SK-N-SH treated with all-trans-retinoic acid at 6 μM for 48 hours (cell line): ENCODE measurements around the gene LRBA.

ENCODE experiments used
- ARNTL ChIP-seq: fragments of 450-650 bp; formaldehyde crosslinking; IDR thresholded peaks from 2 replicates; pipeline ENCODE4 v1.5.0; 2020; ENCODE audit warnings: low read depth, mild to moderate bottlenecking, moderate library complexity, borderline replicate concordance
- CREB5 ChIP-seq: fragments of 250-450 bp; sonication (Bioruptor Pico); IDR thresholded peaks from 2 replicates; pipeline ENCODE4 v1.5.1; 2020; ENCODE audit warnings: low read depth, mild to moderate bottlenecking, moderate library complexity
- ESRRG ChIP-seq: fragments of 250-450 bp; sonication (Bioruptor Pico); IDR thresholded peaks from 2 replicates; pipeline ENCODE4 v1.6.1; 2021; ENCODE audit warnings: mild to moderate bottlenecking
- PATZ1 ChIP-seq: fragments of 250-450 bp; sonication (Bioruptor Pico); IDR thresholded peaks from 2 replicates; pipeline ENCODE4 v1.8.0; 2020; ENCODE audit warnings: mild to moderate bottlenecking, moderate library complexity, borderline replicate concordance
- PPARA ChIP-seq: fragments of 250-450 bp; sonication (Bioruptor Pico); IDR thresholded peaks from 2 replicates; pipeline ENCODE4 v1.5.0; 2020; ENCODE audit warnings: mild to moderate bottlenecking, borderline replicate concordance
- RARB ChIP-seq: fragments of 250-450 bp; sonication (Bioruptor Pico); IDR thresholded peaks from 2 replicates; pipeline ENCODE4 v1.8.0; 2021; ENCODE audit warnings: mild to moderate bottlenecking, moderate library complexity
- SNAI2 ChIP-seq: fragments of 250-450 bp; sonication (Bioruptor Pico); IDR thresholded peaks from 2 replicates; pipeline ENCODE4 v1.5.0; 2020; ENCODE audit warnings: mild to moderate bottlenecking, moderate library complexity
- TCF4 ChIP-seq: fragments of 250-450 bp; sonication (Bioruptor Pico); IDR thresholded peaks from 2 replicates; pipeline ENCODE4 v1.8.0; 2021; ENCODE audit warnings: mild to moderate bottlenecking, moderate library complexity, borderline replicate concordance
- ZFP3 ChIP-seq: fragments of 250-450 bp; sonication (Bioruptor Pico); IDR thresholded peaks from 2 replicates; pipeline ENCODE4 v1.5.0; 2020; ENCODE audit warnings: mild to moderate bottlenecking, moderate library complexity
- ZNF565 ChIP-seq: fragments of 450-650 bp; formaldehyde crosslinking; conservative IDR thresholded peaks from 2 replicates; pipeline ENCODE4 v1.5.0; 2020; ENCODE audit warnings: low read depth, mild to moderate bottlenecking, moderate library complexity

- TF ChIP-seq ARNTL (CRISPR knock-in tag) (no peak), PATZ1 (no peak), SNAI2 (no peak), TCF4 (CRISPR knock-in tag) (no peak), ESRRG (no peak), CREB5 (CRISPR knock-in tag) (no peak), ZNF565 (no peak), RARB (CRISPR knock-in tag) (no peak), ZFP3 (CRISPR knock-in tag) (no peak), PPARA (CRISPR knock-in tag) (no peak)
These were observed 640.1 kb downstream of the LRBA start for GRCh38 chr4:150375025-150375424.
